Measurements from ENCODE around the gene BSG.

Gene BSG

GRCh38 chr19:570937-571565 lies 1.3 kb upstream of the BSG start:
- peak; percentile 36 to 44 (median 42) for DNase-seq (ENCODE audit: low read depth in 2 of 3, low spot score in 1 of 3)

DNA sequence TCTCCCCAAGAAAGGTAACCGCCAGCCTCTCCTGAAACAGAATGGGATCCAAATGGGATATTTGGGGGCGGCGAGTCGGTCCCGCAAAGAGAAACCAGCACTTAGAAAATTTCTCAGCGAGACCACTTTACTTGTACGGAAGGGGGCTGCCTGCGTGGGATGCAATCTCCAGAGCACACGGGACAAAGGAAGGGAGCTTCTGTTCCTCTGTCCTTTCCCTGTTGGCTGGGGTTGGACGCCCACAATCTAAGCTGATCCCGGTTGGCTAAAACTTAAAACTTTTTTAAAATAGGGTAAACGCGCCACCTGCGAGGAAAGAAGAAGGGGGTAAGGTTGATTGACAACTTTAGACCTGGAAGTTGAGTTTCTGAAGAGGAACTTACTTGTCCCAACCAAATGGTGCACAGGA lies 826 bp upstream of the BSG start:
- no peak for DNase-seq (ENCODE audit: low read depth in 2 of 3, low spot score in 1 of 3)

- DNase-seq (ENCODE audit: low read depth in 2 of 3, low spot score in 1 of 3), result no peak
These were observed 535 bp downstream of the BSG start for GRCh38 chr19:572743-573518.

DNA sequence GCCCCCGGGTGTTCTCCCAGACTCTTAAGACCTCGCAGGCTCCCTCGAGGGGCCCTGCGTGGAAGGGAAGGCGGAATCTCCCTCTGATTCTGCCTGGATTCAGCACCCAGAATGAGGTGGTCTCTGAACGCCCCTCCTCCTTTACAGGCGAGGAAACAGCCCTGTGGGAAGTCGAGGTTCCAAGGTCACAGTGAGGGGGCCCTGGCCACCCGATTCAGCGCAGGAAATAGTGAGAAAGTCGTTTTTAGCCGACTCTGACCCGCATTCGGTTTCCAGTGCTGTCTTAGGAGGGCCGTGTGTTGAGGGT lies 1.1 kb downstream of the BSG start:
- DNase-seq (ENCODE audit: low read depth in 2 of 3, low spot score in 1 of 3), result no peak

- DNase-seq (ENCODE audit: low read depth in 2 of 3, low spot score in 1 of 3), result no peak
These were observed 2.5 kb downstream of the BSG start for GRCh38 chr19:574658-575526.

DNA sequence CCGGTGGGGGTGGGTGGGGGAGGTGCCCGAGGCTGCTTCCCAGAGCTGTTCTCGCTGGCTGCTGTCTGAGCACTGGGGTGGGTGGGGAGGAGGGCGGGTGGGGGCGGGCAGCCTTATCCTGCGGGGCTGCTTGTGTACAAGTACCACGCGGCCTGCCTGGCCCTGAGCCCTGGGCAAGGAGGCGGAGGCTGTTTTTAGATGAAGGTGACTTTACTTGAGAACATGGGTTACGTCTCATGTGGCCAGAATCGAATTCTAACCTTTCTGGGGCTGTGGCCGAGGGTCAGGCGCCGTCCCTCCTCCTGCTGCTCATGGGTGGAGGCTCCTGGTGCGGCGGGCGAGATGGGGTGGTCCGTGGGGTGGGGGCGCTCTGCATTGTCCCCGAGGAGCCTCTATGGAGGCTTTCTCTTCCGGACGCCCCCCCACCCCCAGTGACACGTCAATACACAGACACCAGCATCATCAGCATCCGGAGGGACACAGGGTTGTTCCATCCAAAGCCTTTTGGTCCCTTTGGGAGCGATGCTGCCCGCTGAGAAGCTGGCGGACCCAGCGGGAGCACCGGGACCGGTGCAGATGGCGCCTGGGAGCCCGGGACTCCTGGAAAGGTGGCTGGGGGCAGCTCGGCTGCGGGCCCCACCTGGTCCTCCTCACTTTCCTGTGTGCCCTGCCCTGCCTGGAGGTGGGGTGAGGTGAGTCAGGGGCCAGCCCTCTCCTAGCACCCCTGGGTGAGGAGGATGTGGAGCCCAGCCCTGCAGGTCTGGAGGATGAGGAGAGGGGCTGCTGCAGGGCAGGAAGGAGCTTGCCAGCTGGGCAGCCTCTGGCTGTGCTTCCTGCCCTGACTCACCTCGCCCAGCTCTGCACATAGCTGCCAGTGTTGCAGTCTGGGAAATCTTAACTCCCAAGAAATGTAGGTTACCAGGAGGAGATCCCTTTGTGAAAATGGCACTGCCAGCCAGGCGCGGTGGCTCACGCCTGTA lies 3.4 kb downstream of the BSG start:
- no peak for DNase-seq (ENCODE audit: low read depth in 2 of 3, low spot score in 1 of 3)

- DNase-seq (ENCODE audit: low read depth in 2 of 3, low spot score in 1 of 3), result no peak
These were observed 4.5 kb downstream of the BSG start for GRCh38 chr19:576768-577438.

GRCh38 chr19:577439-578392 lies 5.3 kb downstream of the BSG start:
- DNase-seq (ENCODE audit: low read depth in 2 of 3, low spot score in 1 of 3), result no peak

- no peak for DNase-seq (ENCODE audit: low read depth in 2 of 3, low spot score in 1 of 3)
These were observed 6.9 kb downstream of the BSG start for GRCh38 chr19:579111-579841.

- DNase-seq (ENCODE audit: low read depth in 2 of 3, low spot score in 1 of 3), result no peak
These were observed 7.4 kb downstream of the BSG start for GRCh38 chr19:579842-580155.

- DNase-seq (ENCODE audit: low read depth in 2 of 3, low spot score in 1 of 3), result no peak
These were observed 8.0 kb downstream of the BSG start for GRCh38 chr19:580274-580835.

DNA sequence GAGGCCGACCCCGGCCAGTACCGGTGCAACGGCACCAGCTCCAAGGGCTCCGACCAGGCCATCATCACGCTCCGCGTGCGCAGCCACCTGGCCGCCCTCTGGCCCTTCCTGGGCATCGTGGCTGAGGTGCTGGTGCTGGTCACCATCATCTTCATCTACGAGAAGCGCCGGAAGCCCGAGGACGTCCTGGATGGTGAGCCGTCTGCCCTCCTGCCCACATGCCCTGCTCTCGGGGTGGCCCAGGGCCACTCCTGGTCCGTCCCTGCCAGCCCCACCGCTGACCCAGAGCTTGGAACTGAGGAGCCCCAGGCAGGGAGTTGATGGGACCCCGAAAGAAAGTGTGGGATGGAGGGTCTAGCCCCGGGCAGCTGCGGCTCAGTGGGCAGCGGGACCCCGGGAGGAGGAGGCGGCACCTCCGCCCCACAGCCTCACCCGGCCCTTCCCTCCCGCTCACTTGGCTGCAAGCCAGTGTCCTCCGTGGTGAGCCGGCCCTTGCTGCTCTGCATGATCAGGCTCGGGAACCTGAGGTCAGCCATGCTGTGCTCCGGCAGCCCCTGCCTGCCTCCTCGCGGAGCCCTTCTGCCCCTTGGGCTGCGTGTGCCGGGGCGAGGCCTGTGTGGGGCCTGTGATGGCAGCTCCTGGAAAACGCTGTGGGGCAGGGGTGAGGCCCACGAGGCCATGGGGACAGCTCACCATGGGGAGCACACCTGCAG lies 9.2 kb downstream of the BSG start:
- DNase-seq (ENCODE audit: low read depth in 2 of 3, low spot score in 1 of 3), result no peak

DNA sequence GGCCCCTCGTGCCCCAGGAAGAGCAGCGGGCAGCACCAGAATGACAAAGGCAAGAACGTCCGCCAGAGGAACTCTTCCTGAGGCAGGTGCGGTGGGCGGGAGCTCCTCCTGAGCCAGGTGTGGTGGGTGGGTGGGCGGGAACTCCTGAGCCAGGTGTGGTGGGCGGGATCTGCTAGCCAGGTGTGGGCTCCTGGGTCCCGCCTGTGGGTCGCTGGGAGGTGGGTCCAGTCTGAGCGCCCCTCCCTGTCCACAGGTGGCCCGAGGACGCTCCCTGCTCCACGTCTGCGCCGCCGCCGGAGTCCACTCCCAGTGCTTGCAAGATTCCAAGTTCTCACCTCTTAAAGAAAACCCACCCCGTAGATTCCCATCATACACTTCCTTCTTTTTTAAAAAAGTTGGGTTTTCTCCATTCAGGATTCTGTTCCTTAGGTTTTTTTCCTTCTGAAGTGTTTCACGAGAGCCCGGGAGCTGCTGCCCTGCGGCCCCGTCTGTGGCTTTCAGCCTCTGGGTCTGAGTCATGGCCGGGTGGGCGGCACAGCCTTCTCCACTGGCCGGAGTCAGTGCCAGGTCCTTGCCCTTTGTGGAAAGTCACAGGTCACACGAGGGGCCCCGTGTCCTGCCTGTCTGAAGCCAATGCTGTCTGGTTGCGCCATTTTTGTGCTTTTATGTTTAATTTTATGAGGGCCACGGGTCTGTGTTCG lies 10.3 kb downstream of the BSG start:
- DNase-seq (ENCODE audit: low read depth in 2 of 3, low spot score in 1 of 3), result no peak

- no peak for DNase-seq (ENCODE audit: low read depth in 2 of 3, low spot score in 1 of 3)
These were observed 11.0 kb downstream of the BSG start for GRCh38 chr19:583198-583967.

DNA sequence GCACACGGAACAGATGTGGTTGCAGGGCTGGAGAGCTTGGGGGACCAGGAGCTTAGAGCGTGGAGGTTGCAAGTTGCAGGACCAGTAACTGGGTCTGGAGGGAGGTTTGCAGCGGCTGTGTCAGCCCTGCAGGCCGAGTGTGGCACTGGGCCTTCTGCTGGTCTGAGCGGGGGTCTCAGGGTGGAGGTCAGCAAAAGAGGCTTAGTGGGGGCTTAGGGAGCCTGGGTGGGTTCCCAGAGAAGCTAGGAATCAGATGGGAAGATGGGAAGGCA lies 11.5 kb downstream of the BSG start:
- no peak for DNase-seq (ENCODE audit: low read depth in 2 of 3, low spot score in 1 of 3)

GRCh38 chr19:584240-585001 lies 12.0 kb downstream of the BSG start:
- DNase-seq (ENCODE audit: low read depth in 2 of 3, low spot score in 1 of 3), result peak in 1 of 3 donors; percentile 62

Data from stimulated activated CD4-positive, alpha-beta T cell treated with anti-CD3 and anti-CD28 coated beads, Interleukin-12 subunit alpha, Interleukin-12 subunit beta, amount 100 ng/mL, for 48 hours (primary cell).